Keratinocyte (primary cell): ENCODE results near the gene F10.

Experiments used
- EZH2 ChIP-seq: IDR thresholded peaks from one replicate; pipeline ENCODE4 v1.6.1; 2012; ENCODE audit warnings: inconsistent platforms, mild to moderate bottlenecking, low read length, moderate library complexity
- TF ChIP-seq, protein P1 (sequence below), 3 experiments: IDR thresholded peaks in 1 of 3; conservative IDR thresholded peaks in 1 of 3; optimal IDR thresholded peaks in 1 of 3; 2 replicates in 2 of 3; 3 replicates in 1 of 3; pipeline versions ENCODE3 to v1.5.1; 2011; ENCODE audit warnings: low read length in 3 of 3, mild to moderate bottlenecking in 3 of 3, moderate library complexity in 2 of 3, control low read depth in 1 of 3, inconsistent platforms in 1 of 3; ENCODE audit not compliant: insufficient read depth in 2 of 3; ENCODE audit errors: extremely low read depth in 1 of 3

DNA sequence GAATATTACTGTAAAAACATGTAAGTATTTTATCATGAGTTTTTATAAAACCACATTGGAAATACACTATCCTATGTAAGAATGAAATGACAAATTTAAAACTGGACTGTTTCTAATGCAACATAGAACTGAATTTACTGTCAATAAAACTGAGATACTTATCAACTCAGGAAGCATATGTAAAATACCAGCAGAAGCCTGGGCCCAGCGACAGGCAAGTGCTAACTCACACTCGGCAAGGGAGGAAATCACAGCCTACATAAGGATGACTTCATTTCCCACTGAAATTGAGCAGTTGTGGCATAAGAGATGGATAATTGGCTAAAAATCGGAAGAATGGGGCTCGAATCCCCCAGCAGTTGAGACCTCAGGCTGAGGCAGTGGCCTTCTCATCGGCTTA is 47.9 kb downstream of the F10 start:
- no peak for TF ChIP-seq EZH2
- TF ChIP-seq, protein P1, sequence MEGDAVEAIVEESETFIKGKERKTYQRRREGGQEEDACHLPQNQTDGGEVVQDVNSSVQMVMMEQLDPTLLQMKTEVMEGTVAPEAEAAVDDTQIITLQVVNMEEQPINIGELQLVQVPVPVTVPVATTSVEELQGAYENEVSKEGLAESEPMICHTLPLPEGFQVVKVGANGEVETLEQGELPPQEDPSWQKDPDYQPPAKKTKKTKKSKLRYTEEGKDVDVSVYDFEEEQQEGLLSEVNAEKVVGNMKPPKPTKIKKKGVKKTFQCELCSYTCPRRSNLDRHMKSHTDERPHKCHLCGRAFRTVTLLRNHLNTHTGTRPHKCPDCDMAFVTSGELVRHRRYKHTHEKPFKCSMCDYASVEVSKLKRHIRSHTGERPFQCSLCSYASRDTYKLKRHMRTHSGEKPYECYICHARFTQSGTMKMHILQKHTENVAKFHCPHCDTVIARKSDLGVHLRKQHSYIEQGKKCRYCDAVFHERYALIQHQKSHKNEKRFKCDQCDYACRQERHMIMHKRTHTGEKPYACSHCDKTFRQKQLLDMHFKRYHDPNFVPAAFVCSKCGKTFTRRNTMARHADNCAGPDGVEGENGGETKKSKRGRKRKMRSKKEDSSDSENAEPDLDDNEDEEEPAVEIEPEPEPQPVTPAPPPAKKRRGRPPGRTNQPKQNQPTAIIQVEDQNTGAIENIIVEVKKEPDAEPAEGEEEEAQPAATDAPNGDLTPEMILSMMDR (optimal IDR thresholded peaks at IDR 0.05 in 1 of 3, IDR thresholded peaks at IDR 0.05 in 1 of 3, conservative IDR thresholded peaks at IDR 0.05 in 1 of 3; ENCODE audit: extremely low read depth in 1 of 3, insufficient read depth in 2 of 3, low read length in 3 of 3): no peak
